NK-92 treated with Interleukin-12 subunit alpha and Interleukin-12 subunit beta, amount 100 ng/mL, for 24 hours (cell line): ENCODE data around the gene CYCS.
"Not testable (repeated sequence)": the region's sequence is repeated elsewhere in the genome, so short reads cannot be mapped to it uniquely, and the experiment has no call there.

Experiments used
- DNase-seq: peaks from one replicate; lab custom pipeline; 2025; lab: John Stamatoyannopoulos, UW

Gene CYCS

DNA sequence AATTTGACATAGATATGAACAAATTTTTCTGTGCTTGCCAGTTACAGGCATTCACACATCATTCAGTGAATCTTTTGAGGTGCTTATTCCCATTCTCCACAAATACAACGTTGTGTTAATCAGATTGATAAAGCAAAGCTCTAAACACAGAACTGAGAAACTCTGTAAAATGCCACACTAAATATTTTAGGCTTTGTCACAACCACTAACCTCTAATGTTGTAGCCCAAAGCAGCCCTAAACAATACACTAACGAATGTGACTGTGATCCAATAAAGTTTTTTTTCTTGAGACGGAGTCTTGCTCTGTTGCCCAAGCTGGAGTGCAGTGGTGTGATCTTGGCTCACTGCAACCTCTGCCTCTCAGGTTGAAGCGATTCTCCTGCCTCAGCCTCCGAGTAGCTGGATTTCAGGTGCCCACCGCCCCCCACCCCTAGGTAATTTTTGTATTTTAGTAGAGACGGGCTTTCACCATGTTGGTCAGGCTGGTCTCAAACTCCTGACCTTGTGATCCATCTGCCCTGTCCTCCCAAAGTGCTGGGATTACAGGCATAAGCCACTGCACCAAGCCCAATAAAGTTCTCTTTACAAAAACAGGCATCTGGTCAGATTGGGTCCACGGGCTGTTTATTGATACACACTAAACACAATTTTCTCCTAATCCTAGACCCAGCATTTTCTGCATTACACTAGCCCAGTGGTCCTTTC is 6.9 kb downstream of the CYCS start:
- no peak for DNase-seq

DNA sequence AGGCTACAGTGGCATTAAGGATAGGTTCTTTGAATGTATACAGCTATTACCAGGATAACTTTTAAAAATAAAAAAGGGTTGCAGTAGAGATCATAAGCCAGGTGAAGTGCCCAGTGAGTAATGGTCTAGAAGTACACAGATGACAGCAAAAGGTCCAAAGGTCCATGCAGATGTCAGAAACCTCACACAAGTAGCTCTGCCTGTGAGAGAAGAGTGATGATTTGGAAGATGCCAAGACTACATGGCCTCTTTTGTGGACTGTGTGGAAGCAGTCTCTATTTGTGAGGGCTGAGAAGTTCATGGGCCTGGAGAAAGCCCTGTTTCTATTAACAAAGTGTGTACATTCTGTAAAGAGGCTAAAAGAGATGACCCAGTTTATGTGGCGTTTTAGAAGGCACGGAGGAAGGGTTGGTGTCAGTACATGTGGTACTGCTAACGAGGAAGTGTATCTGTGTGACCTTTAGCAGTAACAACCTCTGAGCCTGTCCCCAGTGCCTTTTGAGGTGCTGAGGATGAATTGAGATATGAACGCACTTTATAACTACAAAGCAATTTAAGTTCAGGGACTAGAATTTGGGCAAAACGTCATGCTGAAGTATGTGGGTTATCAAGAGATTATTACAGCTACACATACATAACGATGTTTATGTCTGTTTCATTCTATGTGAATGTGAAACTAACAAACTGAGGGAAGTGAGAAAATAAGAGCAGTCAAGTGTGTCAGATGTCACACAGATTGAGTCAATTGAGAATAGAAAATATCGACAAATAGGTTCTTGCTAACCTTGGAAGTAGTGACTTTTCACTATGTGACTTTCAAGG is 7.6 kb downstream of the CYCS start:
- DNase-seq = no peak

DNA sequence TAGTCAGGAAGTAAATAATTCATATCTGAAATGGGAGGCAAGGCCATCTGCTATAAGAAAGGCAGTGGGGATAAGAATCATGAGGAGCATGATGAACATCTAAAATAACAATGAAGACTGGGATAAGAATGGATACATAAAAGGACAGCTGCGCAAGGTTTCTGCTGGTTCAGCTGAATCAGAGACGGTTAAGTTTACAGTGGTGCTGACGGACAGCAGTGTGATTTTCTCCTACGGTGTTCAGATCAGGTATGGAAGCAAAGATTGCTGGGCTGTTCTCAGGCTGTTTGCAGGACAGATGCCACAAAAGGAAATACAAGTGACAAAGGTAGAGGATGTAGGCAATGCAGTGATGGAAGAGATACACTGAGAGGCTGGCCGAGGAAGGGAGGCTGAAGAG is 8.4 kb downstream of the CYCS start:
- DNase-seq = no peak

DNA sequence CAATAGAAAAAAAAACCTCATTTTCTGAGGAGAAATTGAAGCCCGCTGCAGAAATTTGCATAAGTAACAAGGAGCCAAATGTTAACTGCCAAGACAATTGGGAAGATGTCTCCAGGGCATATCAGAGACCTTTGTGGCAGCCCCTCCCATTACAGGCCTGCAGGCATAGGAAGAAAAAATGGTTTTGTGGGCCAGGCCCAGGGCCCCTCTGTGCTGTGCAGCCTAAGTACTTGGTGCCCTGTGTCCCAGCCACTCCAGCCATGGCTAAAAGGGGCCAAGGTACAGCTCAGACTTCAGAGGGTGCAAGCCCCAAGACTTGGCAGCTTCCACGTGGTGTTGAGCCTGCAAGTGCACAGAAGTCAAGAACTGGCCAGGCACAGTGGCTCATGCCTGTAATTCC is 14.5 kb downstream of the CYCS start:
- not testable (repeated sequence) for DNase-seq

DNA sequence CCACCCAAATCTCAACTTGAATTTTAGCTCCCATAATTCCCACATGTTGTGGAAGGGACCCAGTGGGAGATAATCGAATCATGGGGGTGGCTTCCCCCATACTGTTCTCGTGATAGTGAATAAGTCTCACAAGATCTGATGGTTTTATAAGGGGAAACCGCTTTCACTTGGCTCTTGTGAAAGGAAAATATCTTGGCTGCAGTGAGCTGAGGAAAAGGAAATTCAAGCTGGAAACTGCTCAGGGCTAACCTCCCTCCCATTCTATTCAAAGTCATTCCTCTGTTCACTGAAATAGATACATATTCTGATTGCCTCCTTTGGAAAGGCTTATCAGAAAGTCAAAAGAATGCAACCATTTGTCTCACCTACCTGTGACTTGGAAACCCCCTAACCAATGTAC is 15.8 kb downstream of the CYCS start:
- DNase-seq = no peak

DNA sequence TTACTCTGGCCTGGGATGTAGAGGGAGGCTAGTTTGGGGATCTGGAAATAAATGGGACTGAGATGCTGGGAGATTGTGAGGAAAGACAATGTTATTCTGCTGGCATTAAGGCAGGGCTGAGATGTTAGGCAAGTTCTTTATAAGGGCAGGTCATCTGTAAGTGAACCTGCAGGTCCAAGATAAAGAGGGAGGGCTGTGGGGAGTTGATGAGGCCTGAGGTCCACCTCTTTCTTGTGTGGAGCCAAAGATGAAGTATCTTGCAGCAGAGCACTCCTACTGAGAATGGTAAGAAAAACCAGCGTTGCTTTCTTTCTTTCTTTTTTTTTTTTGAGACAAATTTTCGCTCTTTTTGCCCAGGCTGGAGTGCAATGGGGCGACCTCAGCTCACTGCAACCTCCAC is 19.1 kb downstream of the CYCS start:
- DNase-seq = no peak

DNA sequence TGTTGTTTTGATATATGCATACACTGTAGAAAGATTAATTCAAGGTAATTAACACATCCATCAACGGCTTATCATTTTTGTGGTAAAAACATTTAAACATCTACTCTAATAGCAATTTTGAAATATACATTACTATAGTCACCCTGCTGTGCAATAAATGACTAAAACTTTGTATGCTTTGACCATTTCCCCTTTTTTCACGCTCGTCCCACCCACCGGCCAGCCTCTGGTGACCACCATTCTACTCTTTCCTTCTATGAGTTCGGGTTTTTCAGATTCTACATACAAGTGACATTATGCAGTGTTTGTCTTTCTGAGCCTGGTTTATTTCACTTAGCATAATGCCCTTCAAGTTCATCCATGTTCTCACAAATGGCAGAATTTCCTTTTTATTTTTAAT is 21.3 kb downstream of the CYCS start:
- DNase-seq = no peak

DNA sequence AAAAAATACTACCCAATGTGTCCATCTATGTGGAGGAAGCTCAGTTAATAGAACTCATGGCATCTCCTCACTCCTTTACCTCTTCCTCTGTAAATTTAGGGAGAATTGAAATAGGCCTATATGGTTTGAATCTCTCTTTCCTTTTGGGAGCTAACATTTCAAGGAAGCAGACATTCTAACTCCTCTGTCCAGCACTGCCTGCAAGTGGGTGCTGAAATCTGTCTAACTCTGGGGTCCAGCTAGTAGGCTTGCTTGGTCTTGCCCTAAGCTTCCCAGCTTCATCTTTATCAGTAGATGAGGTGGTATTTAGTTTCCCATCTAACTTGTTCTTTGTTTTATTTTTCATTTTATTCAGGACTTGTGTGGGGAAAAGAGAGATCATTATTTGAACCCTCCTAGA is 23.2 kb downstream of the CYCS start:
- DNase-seq = no peak

DNA sequence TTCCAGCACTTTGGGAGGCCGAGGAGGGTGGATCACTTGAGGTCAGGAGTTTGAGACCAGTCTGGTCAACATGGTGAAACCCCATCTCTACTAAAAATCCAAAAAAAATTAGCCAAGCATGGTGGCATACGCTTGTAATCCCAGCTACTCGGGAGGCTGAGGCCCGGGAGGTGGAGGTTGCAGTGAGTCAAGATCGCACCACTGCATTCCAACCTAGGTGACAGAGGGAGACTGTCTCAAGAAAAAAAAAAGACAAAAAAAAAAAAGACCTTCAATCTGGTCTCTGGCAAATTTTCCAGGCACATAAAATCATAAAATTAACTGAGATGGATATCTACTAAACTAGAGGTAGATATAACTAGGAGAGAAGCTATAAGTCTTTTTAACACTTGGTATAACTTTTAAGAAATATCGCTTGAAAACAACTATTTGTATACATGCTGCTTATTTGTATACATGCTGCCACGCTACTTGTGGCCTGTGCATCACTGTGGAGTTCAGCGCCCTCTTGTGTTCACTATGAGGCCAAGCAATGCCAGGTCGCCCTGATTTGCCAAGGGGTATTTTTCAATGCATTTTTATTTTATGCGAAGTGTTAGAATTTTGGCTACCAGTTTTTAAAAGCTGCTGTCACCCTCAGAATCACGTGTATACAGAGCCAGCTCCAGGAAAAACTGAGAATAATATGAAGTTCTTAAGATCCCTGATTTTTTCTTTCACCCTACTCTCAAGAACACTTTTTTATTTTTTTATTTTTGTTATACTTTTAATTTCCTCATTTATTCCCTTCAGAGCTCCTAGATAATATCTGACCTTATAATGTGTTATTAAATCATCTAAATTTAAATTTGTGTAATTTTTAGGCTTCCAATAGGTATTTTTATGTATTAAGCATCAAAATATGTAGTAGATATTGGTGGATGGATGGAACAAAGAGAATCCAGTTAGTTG is 26.7 kb downstream of the CYCS start:
- no peak for DNase-seq

DNA sequence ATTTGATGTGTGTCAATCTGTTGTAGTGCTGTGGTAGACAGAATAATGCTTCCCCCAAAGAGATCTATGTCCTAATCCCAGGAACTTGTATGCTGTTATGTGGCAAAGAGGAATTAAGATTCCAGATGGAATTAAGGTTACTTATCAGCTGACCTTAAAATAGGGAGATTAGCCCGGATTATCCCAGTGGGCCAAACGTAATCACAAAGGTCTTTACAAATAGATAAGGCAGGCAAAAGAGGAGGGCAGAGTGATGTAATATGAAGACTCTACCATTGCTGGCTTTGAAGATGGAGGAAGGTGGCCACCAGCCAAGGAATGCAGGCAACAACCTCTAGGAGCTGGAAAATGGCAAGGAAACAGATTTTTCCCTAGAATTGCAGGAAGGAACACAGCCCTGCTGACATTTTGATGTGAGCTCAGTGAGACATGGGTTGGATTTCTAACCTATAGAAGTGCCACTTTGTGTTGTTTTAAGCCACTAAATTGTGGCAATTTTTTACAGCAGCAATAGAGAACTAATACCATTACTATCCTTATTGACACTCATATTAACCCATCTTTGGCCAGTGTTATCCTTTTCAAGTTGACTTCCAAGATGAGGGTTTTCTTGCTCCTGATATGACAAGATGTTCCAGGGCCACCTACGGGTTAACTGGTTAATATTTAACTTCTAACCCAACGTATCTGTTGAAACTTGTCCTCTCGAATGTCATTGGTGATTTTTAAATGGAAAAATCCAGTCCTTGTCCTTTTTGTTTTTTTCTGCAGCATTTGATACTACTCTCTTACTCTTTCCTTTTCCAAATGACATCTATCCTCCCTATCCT is 29.3 kb downstream of the CYCS start:
- no peak for DNase-seq

DNA sequence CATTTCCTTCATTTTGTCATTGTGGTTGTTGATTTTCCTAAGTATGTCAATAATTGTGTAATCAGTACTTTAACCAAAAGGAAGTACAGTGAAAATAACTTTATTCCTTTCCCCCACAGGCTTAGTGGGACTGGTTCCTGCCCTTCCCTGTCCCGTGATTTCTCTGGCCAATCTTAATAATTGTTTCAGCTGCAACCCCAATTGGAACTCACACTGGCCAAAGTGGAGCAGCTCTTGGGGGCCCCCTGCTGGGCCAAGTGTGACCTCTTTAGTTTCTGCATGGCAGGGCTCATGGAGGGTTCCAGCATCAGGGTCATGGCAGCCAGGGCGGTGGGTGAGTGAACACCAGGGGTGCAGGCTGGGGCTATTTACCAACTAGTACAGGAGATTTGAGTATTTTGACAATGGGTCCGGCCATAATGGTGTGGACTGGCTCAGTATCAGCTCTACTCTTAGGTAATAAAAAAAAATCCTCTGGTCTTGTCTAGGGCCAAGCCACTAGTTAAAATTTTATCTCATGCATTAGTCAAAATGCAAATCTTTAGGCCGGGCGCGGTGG is 31.7 kb downstream of the CYCS start:
- peak; percentile 52 for DNase-seq

DNA sequence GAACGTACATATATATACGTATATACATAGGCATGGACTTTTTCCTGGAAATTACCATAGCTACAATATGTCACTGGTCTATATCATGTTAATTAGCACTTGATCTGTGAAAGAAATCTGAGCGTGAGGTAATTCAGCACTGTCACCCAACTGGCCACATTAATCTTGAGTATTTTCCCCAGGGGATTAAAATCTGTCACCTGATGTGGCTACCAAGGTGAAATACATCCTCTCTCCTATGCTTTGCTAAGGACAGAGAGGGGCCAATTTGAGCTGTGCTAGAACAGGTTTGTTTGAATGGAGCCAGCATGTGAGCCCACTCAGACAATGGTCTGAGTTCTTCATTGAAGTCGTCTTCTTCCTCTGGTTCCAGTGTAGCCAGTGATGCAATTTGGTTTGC is 33.3 kb downstream of the CYCS start:
- no peak for DNase-seq

DNA sequence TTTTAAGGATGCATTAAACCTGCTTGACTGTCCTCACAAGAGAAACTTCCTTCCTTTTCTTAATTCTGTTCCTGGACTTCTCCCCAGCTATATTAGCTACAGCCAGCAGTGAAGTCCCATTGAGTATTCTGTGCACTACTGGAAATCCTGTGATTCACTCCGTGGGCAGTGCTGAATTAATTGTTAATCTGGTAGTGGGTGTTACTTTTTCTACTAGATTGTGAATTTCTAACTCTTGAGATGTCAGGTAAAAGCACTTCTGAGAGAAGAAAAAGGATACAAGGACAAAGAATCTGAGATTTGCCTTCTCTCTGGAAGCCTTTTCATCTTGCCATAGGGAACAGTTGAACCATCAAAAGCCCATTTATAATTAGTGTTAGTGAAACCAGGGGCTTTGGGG is 33.9 kb downstream of the CYCS start:
- DNase-seq = no peak

DNA sequence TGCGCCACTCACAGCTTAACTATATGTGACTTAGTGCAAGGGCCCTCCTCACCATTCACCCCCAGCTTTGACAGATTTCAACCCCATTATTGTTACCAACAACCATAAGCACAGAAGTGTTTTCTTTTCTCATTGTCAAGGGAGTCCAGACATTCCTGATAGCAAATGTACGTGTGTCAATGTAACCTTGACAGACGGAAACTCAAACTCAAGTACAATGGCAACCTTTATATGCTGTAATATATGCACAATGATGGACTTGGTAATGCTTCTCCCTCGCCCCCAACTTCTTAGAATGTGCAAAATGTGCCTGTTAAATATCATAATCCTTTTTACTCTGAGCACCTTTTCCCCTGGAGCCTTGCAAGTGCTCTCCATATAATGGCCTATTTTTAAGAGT is 34.7 kb downstream of the CYCS start:
- DNase-seq = no peak

DNA sequence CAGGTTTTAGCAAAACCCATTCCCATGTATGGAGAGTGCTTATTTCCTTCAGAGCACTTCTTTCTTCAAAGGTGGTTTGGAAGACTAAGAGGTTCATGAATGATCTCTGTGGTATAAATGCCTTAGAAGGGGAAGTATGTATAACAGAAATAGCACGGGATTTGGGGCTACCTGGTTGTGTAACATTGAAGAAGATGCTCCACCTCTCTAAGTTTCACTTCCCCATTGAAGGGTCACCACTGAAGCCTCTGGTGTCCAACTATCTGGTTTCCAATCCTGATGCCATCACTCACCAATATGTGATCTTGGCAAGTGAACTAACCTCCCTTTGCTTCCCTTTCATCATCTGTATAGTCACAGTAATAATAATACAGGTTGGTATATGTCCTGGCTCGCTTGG is 37.2 kb downstream of the CYCS start:
- no peak for DNase-seq

DNA sequence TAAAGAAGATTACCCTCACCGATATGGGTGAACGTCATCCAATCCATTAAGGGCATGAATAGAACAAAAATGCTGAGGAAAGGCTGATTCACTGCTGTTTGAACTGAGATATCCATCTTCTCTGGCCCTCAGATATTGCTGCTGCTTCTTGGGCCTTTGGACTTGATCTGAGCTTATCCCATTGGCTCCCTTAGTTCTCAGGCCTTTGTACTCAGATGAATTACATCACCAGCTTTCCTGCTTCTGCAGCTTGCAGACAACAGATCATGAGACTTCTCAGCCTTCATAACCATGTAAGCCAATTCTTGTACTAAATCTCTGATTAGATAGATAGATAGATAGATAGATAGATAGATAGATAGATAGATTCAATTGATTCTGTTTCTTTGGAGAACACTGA is 40.2 kb downstream of the CYCS start:
- DNase-seq = no peak

DNA sequence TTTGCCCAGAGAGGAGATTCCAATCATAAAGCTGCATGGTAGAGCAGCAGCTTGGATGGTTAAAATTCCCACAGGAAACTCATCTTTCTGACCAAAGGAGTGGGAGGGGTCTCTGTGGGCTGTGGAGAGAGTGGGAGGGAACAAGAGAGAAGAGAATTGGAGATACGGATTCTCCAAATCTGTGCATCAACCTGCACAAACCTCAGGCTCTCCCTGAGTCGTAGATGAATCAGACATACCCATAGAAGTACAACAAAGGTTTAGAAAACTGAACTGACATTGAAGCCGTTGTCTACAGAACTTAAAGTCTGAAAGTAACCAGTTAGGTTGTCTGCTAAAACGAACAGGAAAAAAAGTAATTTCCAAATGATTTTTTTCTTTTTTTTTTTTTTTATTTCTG is 41.9 kb downstream of the CYCS start:
- DNase-seq = no peak

DNA sequence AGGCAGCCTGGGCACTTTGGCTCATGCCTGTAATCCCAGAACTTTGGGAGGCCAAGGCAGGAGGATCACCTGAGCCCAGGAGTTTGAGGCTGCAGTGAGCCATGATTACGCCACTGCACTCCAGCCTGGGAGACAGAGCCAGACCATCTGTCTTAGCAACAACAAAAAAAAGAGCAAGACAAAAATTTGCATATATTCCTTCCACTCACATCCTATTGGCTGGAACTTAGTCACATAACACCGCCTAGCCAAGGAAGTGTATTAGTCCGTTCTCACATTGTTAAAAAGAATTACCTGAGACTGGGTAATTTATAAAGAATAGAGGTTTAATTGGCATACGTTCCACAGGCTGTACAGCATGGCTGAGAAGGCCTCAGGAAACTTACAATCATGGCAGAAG is 43.0 kb downstream of the CYCS start:
- DNase-seq = not testable (repeated sequence)

DNA sequence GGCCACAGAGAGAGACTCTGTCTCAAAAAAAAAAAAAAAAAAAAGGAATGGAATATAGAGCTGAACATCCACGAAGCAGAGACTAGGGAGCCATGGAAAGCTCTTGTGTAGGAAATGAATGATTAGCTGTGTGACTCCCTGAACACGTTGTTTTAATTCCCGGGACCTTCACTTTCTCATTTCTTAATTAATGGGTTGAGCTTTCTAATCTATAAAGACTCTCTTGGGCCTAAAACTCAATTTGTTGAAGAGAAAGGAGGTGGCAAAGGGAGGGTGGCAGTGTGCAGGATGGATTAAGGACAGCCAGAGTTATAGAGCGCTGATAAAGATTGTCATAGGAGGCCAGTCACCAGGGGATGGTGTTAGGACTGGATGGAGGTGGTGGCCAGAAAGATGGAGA is 48.0 kb downstream of the CYCS start:
- DNase-seq = no peak

DNA sequence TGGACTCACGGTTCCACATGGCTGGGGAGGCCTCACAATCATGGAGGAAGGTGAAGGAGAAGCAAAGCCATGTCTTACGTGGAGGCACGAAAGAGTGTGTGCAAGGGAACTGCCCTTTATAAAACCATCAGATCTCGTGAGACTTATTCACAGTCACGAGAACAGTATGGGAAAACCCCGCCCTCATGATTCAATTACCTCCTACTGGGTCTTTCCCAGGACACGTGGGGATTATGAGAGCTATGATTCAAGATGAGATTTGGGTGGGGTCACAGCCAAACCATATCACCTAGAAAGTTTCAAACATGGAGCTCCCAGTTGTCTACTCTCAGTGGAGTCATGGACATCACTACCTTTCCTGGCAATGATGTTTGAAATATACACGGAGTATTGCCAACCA is 49.6 kb downstream of the CYCS start:
- DNase-seq = no peak

DNA sequence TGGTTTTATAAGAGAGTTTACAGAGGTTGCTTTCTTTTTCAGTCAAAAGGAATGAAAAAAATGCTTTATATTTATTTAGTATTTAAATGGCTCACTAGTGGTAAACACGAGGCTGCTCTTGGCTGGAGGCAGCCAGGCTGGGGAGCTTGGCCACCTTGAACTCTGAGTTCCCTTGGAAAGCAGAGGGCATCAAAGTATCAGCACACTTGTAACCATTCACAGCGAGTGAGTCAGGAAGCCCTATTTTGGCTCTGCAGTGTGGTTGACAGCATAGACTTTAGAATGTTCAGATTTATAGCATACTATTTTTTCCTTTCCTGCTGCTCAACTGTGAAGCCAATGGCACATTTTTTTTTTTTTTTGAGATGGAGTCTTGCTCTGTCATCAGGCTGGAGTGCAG is 51.6 kb downstream of the CYCS start:
- no peak for DNase-seq
